SH-SY5Y (cell line): ENCODE results near the gene ADGRG1.

Source experiments
- GATA2 ChIP-seq: IDR thresholded peaks from 2 replicates; pipeline ENCODE4 v1.6.1; 2011; ENCODE audit warnings: mild to moderate bottlenecking, low read depth, low read length
- GATA3 ChIP-seq: IDR thresholded peaks from 2 replicates; pipeline ENCODE4 v1.6.1; 2011; ENCODE audit warnings: low read depth, mild to moderate bottlenecking, low read length, moderate library complexity

DNA sequence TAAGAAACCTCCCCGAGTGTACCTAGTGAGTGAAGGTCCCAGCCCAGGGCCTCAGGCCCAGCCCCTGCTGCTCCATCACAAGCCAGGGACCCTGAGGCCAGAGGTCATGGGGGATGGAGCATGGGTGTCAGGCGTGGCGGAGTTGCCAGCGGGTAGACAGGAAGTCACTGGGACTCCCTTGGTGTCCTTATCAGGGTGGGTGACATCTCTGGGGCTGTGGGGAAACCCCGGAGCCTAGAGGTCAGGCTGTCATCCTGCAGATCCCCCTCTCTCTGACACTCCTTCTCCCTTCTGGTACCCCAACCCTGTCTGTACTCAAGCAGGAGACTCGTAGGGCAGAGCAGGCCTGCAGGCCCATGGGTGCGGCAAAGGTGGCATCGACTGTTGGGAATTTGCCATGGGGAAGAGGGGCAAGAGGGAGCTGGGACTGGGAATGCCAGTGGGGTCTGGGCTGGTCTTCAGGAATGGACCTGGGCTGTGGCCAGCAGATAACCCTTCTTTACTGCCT is 10.8 kb upstream of the ADGRG1 start:
- TF ChIP-seq GATA2 (no peak), GATA3 (no peak)
